ENCODE measurements around the gene ORC3. TPM values are rescaled to one million over a fixed set of nuclear protein-coding genes. Genes with fewer than 3 reads are reported as not detected.
"Not testable (repeated sequence)": the region's sequence is repeated elsewhere in the genome, so short reads cannot be mapped to it uniquely, and the experiment has no call there.

ORC3 gene
- polyA plus RNA-seq, 1 donor (not counting 4 experiments of a cell fraction or from before 2014, with no cell fraction given), result 37.4 TPM

- H3K9me3 ChIP-seq (ENCODE audit: control insufficient read depth, low read depth, low read length), result no peaks in the 10 kb centered on the region
- dilution Hi-C loops (cut with MboI; ENCODE audit: extremely low pct_ligation_motif_present, low sequenced_read_pairs), result no loop called here
- no peaks in the 10 kb centered on the region for H3K27me3 ChIP-seq (ENCODE audit: control insufficient read depth, extremely low read depth, insufficient read depth, low read length)
- H3K36me3 ChIP-seq (ENCODE audit: control insufficient read depth in 2 of 2, extremely low read depth in 1 of 2, insufficient read depth in 2 of 2, low read length in 2 of 2), result no peaks in the 10 kb centered on the region
- H3K4me2 ChIP-seq (ENCODE audit: control insufficient read depth, extremely low read depth, insufficient read depth, low read depth, low read length), result no peak overlapping the region
- FAIRE-seq (no peak), DNase-seq (ENCODE audit: low read depth, low spot score) (no peak)
- H3K4me3 ChIP-seq (ENCODE audit: control insufficient read depth in 2 of 3, extremely low read depth in 1 of 3, insufficient read depth in 2 of 3, low read depth in 1 of 3, low read length in 3 of 3), result no peak overlapping the region
- no peaks in the 10 kb centered on the region for H3K79me2 ChIP-seq (ENCODE audit: control insufficient read depth, insufficient read depth, low read length)
- H3K9ac ChIP-seq (ENCODE audit: control insufficient read depth, extremely low read depth, insufficient read depth, low read length), result no peak overlapping the region
- peaks cover 10% of the 10 kb centered on the region for H3K4me1 ChIP-seq (ENCODE audit: control insufficient read depth, extremely low read depth, insufficient read depth, low read length)
- H4K20me1 ChIP-seq (ENCODE audit: control insufficient read depth, extremely low read depth, insufficient read depth, low read length), result no peaks in the 10 kb centered on the region
- no peak overlapping the region for H3K27ac ChIP-seq (ENCODE audit: control insufficient read depth, insufficient read depth, low read length)
- no peaks in the 10 kb centered on the region for H3K9me1 ChIP-seq (ENCODE audit: control insufficient read depth, extremely low read depth, insufficient read depth, low read length)
- TF ChIP-seq CTCF (optimal IDR thresholded peaks at IDR 0.05 in 1 of 3, IDR thresholded peaks at IDR 0.05 in 1 of 3, conservative IDR thresholded peaks at IDR 0.05 in 1 of 3; ENCODE audit: extremely low read depth in 1 of 3, insufficient read depth in 2 of 3, low read length in 3 of 3) (no peak), EZH2 (IDR thresholded peaks at IDR 0.05; ENCODE audit: low read length) (no peak)
- H2AFZ ChIP-seq (ENCODE audit: control insufficient read depth, low read length), result no peak overlapping the region
Observed at GRCh38 chr6:87710090-87710489, 120.2 kb downstream of the ORC3 start.

GRCh38 chr6:87712713-87713112 lies 122.8 kb downstream of the ORC3 start:
- dilution Hi-C loops (cut with MboI; ENCODE audit: extremely low pct_ligation_motif_present, low sequenced_read_pairs); FAIRE-seq; H3K4me2 ChIP-seq (ENCODE audit: control insufficient read depth, extremely low read depth, insufficient read depth, low read depth, low read length); DNase-seq (ENCODE audit: low read depth, low spot score); H3K9me3 ChIP-seq (ENCODE audit: control insufficient read depth, low read depth, low read length); H3K9ac ChIP-seq (ENCODE audit: control insufficient read depth, extremely low read depth, insufficient read depth, low read length); H3K4me3 ChIP-seq (ENCODE audit: control insufficient read depth in 2 of 3, extremely low read depth in 1 of 3, insufficient read depth in 2 of 3, low read depth in 1 of 3, low read length in 3 of 3); H2AFZ ChIP-seq (ENCODE audit: control insufficient read depth, low read length); H3K27me3 ChIP-seq (ENCODE audit: control insufficient read depth, extremely low read depth, insufficient read depth, low read length); H3K36me3 ChIP-seq (ENCODE audit: control insufficient read depth in 2 of 2, extremely low read depth in 1 of 2, insufficient read depth in 2 of 2, low read length in 2 of 2); H4K20me1 ChIP-seq (ENCODE audit: control insufficient read depth, extremely low read depth, insufficient read depth, low read length); H3K27ac ChIP-seq (ENCODE audit: control insufficient read depth, insufficient read depth, low read length); H3K79me2 ChIP-seq (ENCODE audit: control insufficient read depth, insufficient read depth, low read length); H3K9me1 ChIP-seq (ENCODE audit: control insufficient read depth, extremely low read depth, insufficient read depth, low read length): not testable (repeated sequence)
- H3K4me1 ChIP-seq (ENCODE audit: control insufficient read depth, extremely low read depth, insufficient read depth, low read length), result peaks cover 15% of the 10 kb centered on the region

- FAIRE-seq (peak; percentile 61), DNase-seq (ENCODE audit: low read depth, low spot score) (no peak)
- Histone ChIP-seq H3K9me3 (ENCODE audit: control insufficient read depth, low read depth, low read length) (no peaks in the 10 kb centered on the region), H3K36me3 (ENCODE audit: control insufficient read depth in 2 of 2, extremely low read depth in 1 of 2, insufficient read depth in 2 of 2, low read length in 2 of 2) (no peaks in the 10 kb centered on the region), H4K20me1 (ENCODE audit: control insufficient read depth, extremely low read depth, insufficient read depth, low read length) (no peaks in the 10 kb centered on the region), H3K27ac (ENCODE audit: control insufficient read depth, insufficient read depth, low read length) (peak overlapping the region; percentile 66), H2AFZ (ENCODE audit: control insufficient read depth, low read length) (no peak overlapping the region), H3K27me3 (ENCODE audit: control insufficient read depth, extremely low read depth, insufficient read depth, low read length) (no peaks in the 10 kb centered on the region), H3K4me1 (ENCODE audit: control insufficient read depth, extremely low read depth, insufficient read depth, low read length) (peaks cover 23% of the 10 kb centered on the region), H3K4me3 (ENCODE audit: control insufficient read depth in 2 of 3, extremely low read depth in 1 of 3, insufficient read depth in 2 of 3, low read depth in 1 of 3, low read length in 3 of 3) (no peak overlapping the region), H3K79me2 (ENCODE audit: control insufficient read depth, insufficient read depth, low read length) (no peaks in the 10 kb centered on the region), H3K9me1 (ENCODE audit: control insufficient read depth, extremely low read depth, insufficient read depth, low read length) (no peaks in the 10 kb centered on the region), H3K4me2 (ENCODE audit: control insufficient read depth, extremely low read depth, insufficient read depth, low read depth, low read length) (peak overlapping the region; percentile 17), H3K9ac (ENCODE audit: control insufficient read depth, extremely low read depth, insufficient read depth, low read length) (no peak overlapping the region)
- dilution Hi-C loops (cut with MboI; ENCODE audit: extremely low pct_ligation_motif_present, low sequenced_read_pairs), result no loop called here
- TF ChIP-seq CTCF (optimal IDR thresholded peaks at IDR 0.05 in 1 of 3, IDR thresholded peaks at IDR 0.05 in 1 of 3, conservative IDR thresholded peaks at IDR 0.05 in 1 of 3; ENCODE audit: extremely low read depth in 1 of 3, insufficient read depth in 2 of 3, low read length in 3 of 3) (no peak), EZH2 (IDR thresholded peaks at IDR 0.05; ENCODE audit: low read length) (no peak)
Observed at GRCh38 chr6:87714093-87714842, 124.3 kb downstream of the ORC3 start.

All from keratinocyte (primary cell).